HG03060 (cell line): ENCODE measurements around the gene CIAPIN1.

Source experiments
- ATAC-seq: cut with Tn5 transposase; IDR thresholded peaks from one replicate; pipeline ENCODE4 v1.9.1; 2021; ENCODE audit warnings: low read depth, moderate number of reproducible peaks; ENCODE audit not compliant: unreplicated experiment

CIAPIN1 gene

GRCh38 chr16:57447186-57447962 is at the start of gene CIAPIN1, which contains the start of gene COQ9:
Gene CIAPIN1, minus strand, starts transcription at chr16:57447385. Its CDS starts 6,457 bp downstream, at chr16:57440928.
Gene COQ9, plus strand, starts transcription at chr16:57447479. Its CDS starts 27 bp downstream, at chr16:57447506.
- ATAC-seq: peak; percentile 59

GRCh38 chr16:57493767-57494166 is 46.6 kb upstream of the CIAPIN1 start:
- no peak for ATAC-seq

GRCh38 chr16:57489229-57489628 is 42.0 kb upstream of the CIAPIN1 start:
- ATAC-seq: no peak

GRCh38 chr16:57486858-57487834 is 40.0 kb upstream of the CIAPIN1 start:
- ATAC-seq: no peak

GRCh38 chr16:57485916-57486857 is 39.0 kb upstream of the CIAPIN1 start, which contains the start of gene DOK4:
Gene DOK4, minus strand, starts transcription at chr16:57486493. Its CDS starts 6,986 bp downstream, at chr16:57479507.
- ATAC-seq: no peak

- ATAC-seq: no peak
These were observed 38.1 kb upstream of the CIAPIN1 start for GRCh38 chr16:57485091-57485915.

GRCh38 chr16:57484515-57485005 is 37.4 kb upstream of the CIAPIN1 start:
- ATAC-seq: no peak

GRCh38 chr16:57483725-57484514 is 36.7 kb upstream of the CIAPIN1 start:
- ATAC-seq: no peak

GRCh38 chr16:57482845-57483545 is 35.8 kb upstream of the CIAPIN1 start:
- ATAC-seq: no peak

GRCh38 chr16:57481421-57481820 is 34.2 kb upstream of the CIAPIN1 start:
- ATAC-seq: no peak

- no peak for ATAC-seq
These were observed 33.6 kb upstream of the CIAPIN1 start for GRCh38 chr16:57480754-57481230.

- no peak for ATAC-seq
These were observed 33.0 kb upstream of the CIAPIN1 start for GRCh38 chr16:57479976-57480753.

GRCh38 chr16:57479205-57479975 is 32.2 kb upstream of the CIAPIN1 start:
- no peak for ATAC-seq

GRCh38 chr16:57478396-57479204 is 31.4 kb upstream of the CIAPIN1 start:
- no peak for ATAC-seq

- ATAC-seq: no peak
These were observed 30.5 kb upstream of the CIAPIN1 start for GRCh38 chr16:57477531-57478202.
